Liver (tissue), 9 donors: ENCODE results near the gene RLIM. TPM values are rescaled to one million over a fixed set of nuclear protein-coding genes. Genes with fewer than 3 reads are reported as not detected.
A peak's percentile ranks its signal among the peaks of the same experiment; 100 is the strongest.

Source experiments
- DNase-seq: peaks from one replicate; pipeline ENCODE4 v3.0.0-alpha.2; 2017; ENCODE audit warnings: low spot score
- H3K27ac ChIP-seq, 2 donors: one replicate each; pipeline ENCODE4 v1.7.0; 2013; ENCODE audit warnings: inconsistent platforms in 2 of 2, low read length in 2 of 2, control low read depth in 1 of 2, low read depth in 1 of 2, mild to moderate bottlenecking in 1 of 2
- H3K27me3 ChIP-seq, 4 donors: one replicate each; pipeline versions ENCODE4 v1.6.1 to v1.7.0; 2013; ENCODE audit warnings: low read length in 3 of 4, inconsistent platforms in 1 of 4, mild to moderate bottlenecking in 1 of 4, moderate library complexity in 1 of 4; ENCODE audit not compliant: control insufficient read depth in 4 of 4, insufficient read depth in 4 of 4
- H3K36me3 ChIP-seq, 4 donors: one replicate each; pipeline versions ENCODE4 v1.6.1 to v1.7.0; 2013; ENCODE audit warnings: low read length in 3 of 4, mild to moderate bottlenecking in 3 of 4, low read depth in 1 of 4, moderate library complexity in 1 of 4; ENCODE audit not compliant: control insufficient read depth in 4 of 4, insufficient read depth in 3 of 4
- H3K4me1 ChIP-seq, 4 donors: one replicate each; pipeline versions ENCODE4 v1.6.1 to v1.7.0; 2013; ENCODE audit warnings: low read length in 3 of 4, mild to moderate bottlenecking in 3 of 4, moderate library complexity in 1 of 4; ENCODE audit not compliant: control insufficient read depth in 4 of 4, insufficient read depth in 4 of 4
- H3K4me3 ChIP-seq, 3 donors: one replicate each; pipeline versions ENCODE4 v1.6.1 to v1.7.0; 2013; ENCODE audit warnings: low read length in 3 of 3, control low read depth in 1 of 3, low read depth in 1 of 3, mild to moderate bottlenecking in 1 of 3
- H3K9ac ChIP-seq, 2 donors: one replicate each; pipeline ENCODE4 v1.7.0; 2013; ENCODE audit warnings: low read length in 2 of 2, mild to moderate bottlenecking in 2 of 2, moderate library complexity in 2 of 2, control low read depth in 1 of 2, low read depth in 1 of 2
- H3K9me3 ChIP-seq, 4 donors: one replicate each; pipeline versions ENCODE4 v1.6.1 to v1.7.0; 2013; ENCODE audit warnings: low read length in 3 of 4; ENCODE audit not compliant: control insufficient read depth in 4 of 4
- CTCF ChIP-seq: fragments of 150-350 bp; IDR thresholded peaks from 2 replicates; pipeline ENCODE4 v1.5.1; 2017; ENCODE audit warnings: improper control_type of control experiment, low read depth, low read length; ENCODE audit not compliant: missing input control
- EGR1 ChIP-seq, 2 donors: IDR thresholded peaks; 2 replicates each; pipeline ENCODE4 v1.6.1; 2016 to 2018; ENCODE audit warnings: antibody characterized with exemption in 2 of 2, low read depth in 2 of 2
- FOXA1 ChIP-seq: IDR thresholded peaks from 2 replicates; pipeline ENCODE4 v1.6.1; 2016; ENCODE audit warnings: antibody characterized with exemption
- FOXA2 ChIP-seq: IDR thresholded peaks from 2 replicates; pipeline ENCODE4 v1.6.1; 2016; ENCODE audit warnings: antibody characterized with exemption
- GABPA ChIP-seq, 2 donors: IDR thresholded peaks in 1 of 2; conservative IDR thresholded peaks in 1 of 2; 2 replicates each; pipeline ENCODE4 v1.6.1; 2016; ENCODE audit warnings: antibody characterized with exemption in 2 of 2, mild to moderate bottlenecking in 1 of 2, moderate library complexity in 1 of 2
- HNF4A ChIP-seq, 2 donors: conservative IDR thresholded peaks; 2 replicates each; pipeline ENCODE4 v1.6.1; 2016; ENCODE audit warnings: antibody characterized with exemption in 2 of 2, mild to moderate bottlenecking in 2 of 2
- HNF4G ChIP-seq: IDR thresholded peaks from 2 replicates; pipeline ENCODE4 v1.6.1; 2016; ENCODE audit warnings: antibody characterized with exemption
- JUND ChIP-seq, 2 donors: IDR thresholded peaks; 2 replicates each; pipeline ENCODE4 v1.6.1; 2016; ENCODE audit warnings: antibody characterized with exemption in 2 of 2
- MAX ChIP-seq: IDR thresholded peaks from 2 replicates; pipeline ENCODE4 v1.6.1; 2016; ENCODE audit warnings: antibody characterized with exemption
- NR2F2 ChIP-seq: IDR thresholded peaks from 2 replicates; pipeline ENCODE4 v1.6.1; 2016; ENCODE audit warnings: antibody characterized with exemption
- RAD21 ChIP-seq, 2 donors: IDR thresholded peaks; 2 replicates each; pipeline ENCODE4 v1.6.1; 2016; ENCODE audit warnings: antibody characterized with exemption in 2 of 2, mild to moderate bottlenecking in 2 of 2
- REST ChIP-seq: IDR thresholded peaks from 2 replicates; pipeline ENCODE4 v1.6.1; 2016; ENCODE audit warnings: antibody characterized with exemption, mild to moderate bottlenecking
- RXRA ChIP-seq, 2 donors: IDR thresholded peaks; 2 replicates each; pipeline ENCODE4 v1.6.1; 2017 to 2018; ENCODE audit warnings: antibody characterized with exemption in 2 of 2, mild to moderate bottlenecking in 1 of 2
- SP1 ChIP-seq: IDR thresholded peaks from 2 replicates; pipeline ENCODE4 v1.6.1; 2018; ENCODE audit warnings: antibody characterized with exemption, mild to moderate bottlenecking
- TAF1 ChIP-seq: conservative IDR thresholded peaks from 2 replicates; pipeline ENCODE4 v1.6.1; 2016; ENCODE audit warnings: antibody characterized with exemption, mild to moderate bottlenecking
- YY1 ChIP-seq: IDR thresholded peaks from 2 replicates; pipeline ENCODE4 v1.6.1; 2016; ENCODE audit warnings: antibody characterized with exemption, mild to moderate bottlenecking
- WGBS: extraction: QIAGEN DNeasy Blood & Tissue Kit; methylation state at CpG from one replicate; pipeline ENCODE4 v1.1.7; 2013; 5-methylcytosine and 5-hydroxymethylcytosine counted together
- polyA plus RNA-seq, 2 donors: library from polyadenylated mRNA; stranded (reverse) in 1 of 2; unstranded in 1 of 2; fragments of 200-250 nt in 1 of 2; fragments of >200 nt in 1 of 2; fragmentation: Nextera tagmentation in 1 of 2; extraction: Ambion mirVana in 1 of 2; gene quantifications; one replicate each; pipeline versions ENCODE4 v1.2.1 to v1.2.3, GENCODE V29; 2013 to 2015
- total RNA-seq, 2 donors: library from RNA; depleted of rRNA; stranded (reverse); fragments of >200 nt; gene quantifications; one replicate each; pipeline ENCODE4 v1.2.3, GENCODE V29; 2014
- TF ChIP-seq, protein P1 (sequence below): IDR thresholded peaks from 2 replicates; pipeline ENCODE4 v1.6.1; 2016; ENCODE audit warnings: antibody characterized with exemption
- TF ChIP-seq, protein P2 (sequence below): IDR thresholded peaks from 2 replicates; pipeline ENCODE4 v1.6.1; 2016; ENCODE audit warnings: antibody characterized with exemption
- donor health status: healthy.
- donor health status: healthy.
- donor health status: healthy.
- donor health status: healthy.
- donor health status: healthy.

The RLIM gene
- total and polyA plus RNA-seq, 4 donors: 1.8 to 17.0 (median 9.8) TPM

DNA sequence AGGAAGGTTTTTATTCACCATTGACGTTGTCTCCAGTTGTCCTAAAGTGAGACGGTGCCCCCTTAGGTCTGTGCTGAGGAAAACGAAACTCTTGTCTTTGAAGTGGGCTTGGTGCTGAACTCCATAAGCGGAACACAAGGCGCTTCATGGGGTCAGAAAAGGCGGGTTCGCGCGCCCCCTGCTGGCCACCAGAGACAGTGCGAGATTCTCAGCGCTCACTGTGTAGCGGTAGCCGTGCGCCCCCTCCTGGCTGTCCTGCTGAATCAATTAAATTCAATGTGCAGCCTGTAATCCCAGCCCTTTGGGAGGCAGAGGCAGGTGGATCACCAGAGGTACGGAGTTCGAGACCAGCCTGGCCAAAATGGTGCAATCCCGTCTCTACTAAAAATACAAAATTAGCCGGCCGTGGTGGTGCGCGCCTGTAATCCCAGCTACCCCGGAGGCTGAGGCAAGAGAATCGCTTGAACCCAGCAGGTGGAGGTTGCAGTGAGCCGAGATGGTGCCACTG is 64.1 kb downstream of the RLIM start:
- WGBS: 13% methylated on average over 24 of the region's 24 CpGs
- peaks cover 0 to 3% (median 0%) of the 10 kb centered on the region in 4 donors for H3K4me1 ChIP-seq
- H3K9me3 ChIP-seq: no peaks in the 10 kb centered on the region
- DNase-seq: peak; percentile 83
- H3K36me3 ChIP-seq: no peaks in the 10 kb centered on the region
- no peak overlapping the region for H3K9ac ChIP-seq
- no peak overlapping the region for H3K27ac ChIP-seq
- TF ChIP-seq NR2F2 (no peak), RXRA (IDR thresholded peaks at IDR 0.05) (peak in 1 of 2 donors; percentile 37), JUND (IDR thresholded peaks at IDR 0.05) (no peak), YY1 (no peak), FOXA2 (no peak), HNF4A (conservative IDR thresholded peaks at IDR 0.05) (no peak), CTCF (peak; percentile 99), HNF4G (no peak), MAX (no peak), GABPA (IDR thresholded peaks at IDR 0.05 in 1 of 2, conservative IDR thresholded peaks at IDR 0.05 in 1 of 2) (no peak), SP1 (no peak), FOXA1 (no peak), EGR1 (IDR thresholded peaks at IDR 0.05; ENCODE audit: low read depth in 2 of 2) (no peak), TAF1 (no peak), REST (no peak), RAD21 (IDR thresholded peaks at IDR 0.05) (peak; percentile 97 to 99)
- TF ChIP-seq, protein P1, sequence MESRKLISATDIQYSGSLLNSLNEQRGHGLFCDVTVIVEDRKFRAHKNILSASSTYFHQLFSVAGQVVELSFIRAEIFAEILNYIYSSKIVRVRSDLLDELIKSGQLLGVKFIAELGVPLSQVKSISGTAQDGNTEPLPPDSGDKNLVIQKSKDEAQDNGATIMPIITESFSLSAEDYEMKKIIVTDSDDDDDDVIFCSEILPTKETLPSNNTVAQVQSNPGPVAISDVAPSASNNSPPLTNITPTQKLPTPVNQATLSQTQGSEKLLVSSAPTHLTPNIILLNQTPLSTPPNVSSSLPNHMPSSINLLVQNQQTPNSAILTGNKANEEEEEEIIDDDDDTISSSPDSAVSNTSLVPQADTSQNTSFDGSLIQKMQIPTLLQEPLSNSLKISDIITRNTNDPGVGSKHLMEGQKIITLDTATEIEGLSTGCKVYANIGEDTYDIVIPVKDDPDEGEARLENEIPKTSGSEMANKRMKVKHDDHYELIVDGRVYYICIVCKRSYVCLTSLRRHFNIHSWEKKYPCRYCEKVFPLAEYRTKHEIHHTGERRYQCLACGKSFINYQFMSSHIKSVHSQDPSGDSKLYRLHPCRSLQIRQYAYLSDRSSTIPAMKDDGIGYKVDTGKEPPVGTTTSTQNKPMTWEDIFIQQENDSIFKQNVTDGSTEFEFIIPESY: no peak
- TF ChIP-seq, protein P2, sequence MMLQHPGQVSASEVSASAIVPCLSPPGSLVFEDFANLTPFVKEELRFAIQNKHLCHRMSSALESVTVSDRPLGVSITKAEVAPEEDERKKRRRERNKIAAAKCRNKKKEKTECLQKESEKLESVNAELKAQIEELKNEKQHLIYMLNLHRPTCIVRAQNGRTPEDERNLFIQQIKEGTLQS: peak; percentile 28
- no peak overlapping the region for H3K4me3 ChIP-seq
- H3K27me3 ChIP-seq: no peaks in the 10 kb centered on the region
